Fibroblast of skin of back (primary cell): Measurements from ENCODE around the gene PSMC3.

ENCODE experiments used
- DNase-seq: peaks from one replicate; pipeline ENCODE4 v3.0.0-alpha.2; 2013

Gene PSMC3

DNA sequence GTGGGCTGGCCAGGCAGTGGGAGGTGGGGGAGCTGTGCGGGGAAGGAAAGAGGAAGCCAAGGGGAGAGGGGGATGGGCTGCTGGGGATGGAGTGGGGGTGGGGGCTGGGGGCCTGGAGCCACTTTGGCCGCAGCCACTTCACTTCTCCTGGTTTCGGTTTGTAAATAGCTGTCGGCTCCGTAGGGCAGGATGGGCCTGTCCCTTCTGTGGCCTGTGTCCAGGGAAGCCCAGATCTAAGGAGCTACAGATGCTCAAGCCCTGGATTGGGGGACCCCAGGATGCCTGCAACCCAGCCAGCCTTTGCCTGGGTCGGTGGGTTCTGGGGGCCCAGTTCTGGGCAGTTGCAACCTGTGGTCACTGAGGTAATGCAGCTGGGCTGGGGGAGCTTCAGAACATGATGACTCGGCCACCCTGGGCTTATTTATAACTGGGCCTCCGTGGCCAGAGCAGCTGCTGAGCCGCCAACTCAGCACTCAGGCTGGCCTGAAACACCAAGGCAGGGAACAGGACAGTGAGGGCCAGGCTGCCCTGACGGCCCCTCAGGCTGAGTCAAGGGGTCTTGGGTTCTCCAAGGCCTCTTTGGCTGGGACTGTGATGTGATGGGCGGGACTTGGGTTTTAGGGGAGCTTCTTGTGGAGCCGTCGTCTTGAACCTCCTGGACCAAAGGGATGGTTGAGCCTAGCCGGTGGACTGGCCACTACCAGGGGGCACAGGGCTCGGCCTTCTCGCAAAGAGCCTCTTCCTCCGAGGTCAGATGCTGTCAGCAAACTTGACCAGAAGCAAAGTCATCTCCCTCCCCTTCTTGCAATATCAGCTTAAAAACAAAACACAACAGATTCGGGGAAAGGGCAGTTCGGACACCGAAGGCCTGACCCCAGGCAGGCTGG, 32.8 kb downstream of the PSMC3 start:
- peak; percentile 38 for DNase-seq

DNA sequence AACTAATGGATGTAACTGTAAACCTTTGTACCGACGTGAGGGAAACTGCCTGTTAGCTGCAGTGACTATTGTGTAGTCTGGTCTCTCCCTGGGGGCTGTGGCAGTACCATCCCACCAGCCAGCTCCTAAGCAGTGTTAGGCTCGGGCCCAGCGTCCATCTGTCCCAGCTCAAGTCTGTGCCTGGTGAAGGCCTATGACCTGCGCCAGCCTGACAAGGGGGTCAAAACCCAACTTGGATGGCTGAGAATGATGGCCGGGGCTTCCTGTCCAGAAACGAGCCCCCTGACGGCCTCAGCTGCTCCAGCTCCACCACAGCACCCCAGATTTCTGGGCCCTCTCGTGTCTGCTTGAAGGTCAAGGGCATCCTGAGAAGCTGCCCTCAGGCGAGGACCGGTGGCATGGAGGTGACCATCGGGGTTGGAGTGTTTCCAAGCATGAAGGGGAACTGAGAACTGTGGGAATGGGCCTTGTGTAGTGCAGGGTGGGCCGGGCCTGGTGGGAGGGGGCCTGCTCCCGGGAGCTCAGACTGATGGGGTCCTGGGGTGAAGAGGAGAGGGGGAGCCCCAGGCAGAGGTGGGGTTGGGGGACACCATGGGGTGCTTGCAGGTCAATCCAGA, 33.6 kb downstream of the PSMC3 start:
- no peak for DNase-seq

DNA sequence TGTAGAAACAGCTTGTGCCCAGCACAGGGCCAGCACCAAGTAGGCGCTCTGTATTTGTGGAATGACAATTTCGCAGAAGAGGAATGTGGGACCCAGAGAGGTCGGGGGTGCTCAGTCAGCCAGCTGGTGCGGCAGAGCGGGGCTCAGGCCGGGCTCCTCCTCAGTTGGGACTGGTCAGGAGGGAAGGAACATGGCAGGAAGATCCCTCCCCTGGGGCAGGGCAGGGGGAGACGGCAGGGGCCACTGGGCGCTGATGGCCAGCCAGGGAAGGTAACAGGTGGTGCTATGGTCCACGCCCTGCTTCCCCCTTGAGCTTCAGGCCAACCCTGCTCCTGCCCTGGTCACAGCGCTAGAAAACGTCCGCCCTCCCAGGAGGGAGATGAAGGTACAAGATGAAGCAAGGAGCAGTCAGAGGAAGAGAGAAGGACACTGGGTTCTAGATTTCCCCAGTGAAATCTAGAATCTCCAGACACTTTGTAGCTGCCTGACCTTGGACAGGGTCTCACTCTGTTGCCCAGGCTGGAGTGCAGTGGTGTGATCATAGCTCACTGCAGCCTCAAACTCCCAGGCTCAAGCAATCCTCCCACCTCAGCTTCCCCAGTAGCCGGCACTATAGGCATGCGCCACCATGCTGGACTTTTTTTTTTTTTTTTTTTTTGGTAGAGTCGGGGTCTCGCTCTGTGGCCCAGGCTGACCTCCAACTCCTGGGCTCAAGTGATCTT, 34.4 kb downstream of the PSMC3 start:
- DNase-seq: no peak

DNA sequence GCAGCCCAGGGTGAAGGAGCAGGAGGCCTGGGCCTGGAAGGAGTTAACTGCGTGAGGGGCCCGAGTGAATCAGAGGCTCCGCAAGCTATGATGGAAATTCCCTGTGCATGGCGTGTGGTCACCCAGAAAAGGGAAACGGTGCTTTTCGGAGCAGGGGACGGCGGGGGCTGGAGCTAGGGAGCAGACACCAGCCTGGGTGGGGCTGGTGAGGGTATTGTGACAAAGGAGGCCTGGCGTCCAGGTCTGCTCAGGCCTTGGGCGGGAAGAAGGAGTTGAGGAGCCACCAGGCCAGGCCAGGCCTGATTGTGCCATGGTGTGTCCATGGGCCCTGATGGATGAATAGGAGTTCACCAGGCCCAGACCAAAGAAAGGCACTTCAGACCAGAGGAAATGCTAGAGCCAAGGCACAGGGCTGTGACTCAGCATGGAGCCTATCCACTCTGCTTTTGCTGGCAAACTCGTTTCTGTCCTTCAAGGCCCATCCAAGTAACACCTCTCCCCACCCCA, 35.1 kb downstream of the PSMC3 start:
- DNase-seq: no peak

DNA sequence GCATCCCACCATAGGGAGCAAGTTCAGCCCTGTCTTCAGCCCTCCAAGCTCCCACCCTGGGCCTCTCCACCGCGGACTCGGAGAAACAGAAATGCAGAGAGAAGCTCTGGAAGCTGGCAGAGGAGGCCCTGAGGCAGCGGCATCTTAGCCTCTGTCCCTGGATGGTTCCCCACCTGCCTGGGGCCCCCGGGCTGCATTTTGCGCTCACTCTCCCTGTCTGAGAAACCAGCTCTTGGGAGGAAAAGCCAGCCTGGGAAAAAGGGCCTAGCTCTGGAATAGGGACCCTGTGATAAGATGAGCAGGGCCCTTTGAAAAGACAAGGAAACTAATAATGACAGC, 35.8 kb downstream of the PSMC3 start:
- DNase-seq: no peak

DNA sequence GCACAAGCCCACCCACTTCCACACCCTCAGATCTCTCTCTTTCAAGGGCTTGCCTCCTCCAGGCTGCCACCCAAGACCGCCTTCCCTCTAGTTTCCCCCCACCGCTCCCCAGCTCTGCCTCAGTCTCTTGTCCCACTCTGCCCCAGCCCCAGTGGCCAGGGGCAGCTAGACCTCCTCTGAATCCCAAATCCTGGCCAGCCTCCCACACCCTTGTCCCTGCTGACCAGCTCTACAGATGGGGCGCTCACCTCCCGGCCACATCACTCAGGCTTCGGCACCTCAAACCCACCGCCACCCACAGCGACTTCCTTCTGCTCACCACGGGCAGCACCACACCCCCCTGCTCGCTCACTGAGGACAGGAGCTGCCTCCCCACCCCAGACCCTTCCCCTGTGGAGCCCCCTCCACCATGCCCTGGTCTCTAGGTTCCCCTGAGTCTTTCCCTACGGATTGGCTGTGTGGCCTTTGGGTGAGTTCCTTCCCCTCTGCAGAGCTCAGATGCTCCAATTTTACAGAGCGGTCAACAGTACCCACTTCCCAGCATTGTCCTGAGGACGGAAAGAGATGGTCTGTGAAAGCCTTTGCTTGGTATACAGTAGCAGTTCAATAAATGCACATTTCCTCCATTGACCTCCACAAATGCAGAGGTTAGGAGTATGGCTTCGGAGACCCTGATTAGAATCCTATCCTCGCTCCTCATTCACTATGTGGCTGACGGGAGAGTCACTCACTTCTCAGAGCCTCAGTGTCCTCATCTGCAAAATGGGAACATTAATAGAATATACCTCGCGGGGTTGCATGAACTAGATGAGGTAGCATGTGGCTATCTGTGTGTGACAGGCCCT, 36.4 kb downstream of the PSMC3 start:
- no peak for DNase-seq

DNA sequence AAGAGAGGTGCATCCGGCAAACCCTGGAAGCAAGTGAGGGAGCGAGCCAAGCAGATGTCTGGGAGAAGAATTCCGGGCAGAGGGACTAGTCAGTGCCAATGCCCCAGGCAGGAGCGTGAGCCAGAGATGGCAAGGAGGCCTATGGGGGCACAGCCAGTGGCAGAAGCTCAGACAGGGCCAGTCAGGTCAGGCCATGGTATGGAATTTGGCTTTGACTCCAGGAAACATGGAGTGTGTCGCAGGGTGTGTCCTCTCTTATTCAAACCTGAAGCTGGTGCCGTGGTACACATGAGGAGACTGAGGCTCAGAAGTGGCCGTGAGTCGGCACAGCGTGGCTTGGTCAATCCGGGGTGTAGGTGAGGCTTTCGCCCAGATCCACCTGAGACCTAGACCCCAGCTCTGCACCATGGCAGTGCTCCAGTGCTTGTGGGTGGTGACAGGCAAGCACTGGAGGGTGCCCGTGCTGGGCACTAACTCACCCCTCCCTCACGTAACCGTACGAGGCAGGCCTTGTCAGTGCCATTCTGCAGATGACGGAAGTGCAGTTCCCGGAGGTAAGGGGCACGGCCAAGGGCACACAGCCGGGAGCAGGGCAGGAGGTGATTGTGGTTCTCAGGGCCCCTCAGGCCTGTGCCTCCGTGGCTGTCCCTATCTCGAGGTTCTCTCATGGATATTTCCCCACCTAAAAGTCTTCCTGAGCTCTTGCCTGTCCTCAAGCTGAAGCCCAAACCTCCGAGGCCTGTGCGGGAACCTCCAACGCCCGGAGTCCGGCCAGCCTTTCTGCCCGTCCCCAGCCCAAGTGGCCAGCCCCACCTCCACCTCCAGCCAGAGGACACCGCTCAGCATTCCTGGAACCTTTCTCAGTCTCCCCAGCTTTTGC, 37.3 kb downstream of the PSMC3 start:
- DNase-seq: no peak

DNA sequence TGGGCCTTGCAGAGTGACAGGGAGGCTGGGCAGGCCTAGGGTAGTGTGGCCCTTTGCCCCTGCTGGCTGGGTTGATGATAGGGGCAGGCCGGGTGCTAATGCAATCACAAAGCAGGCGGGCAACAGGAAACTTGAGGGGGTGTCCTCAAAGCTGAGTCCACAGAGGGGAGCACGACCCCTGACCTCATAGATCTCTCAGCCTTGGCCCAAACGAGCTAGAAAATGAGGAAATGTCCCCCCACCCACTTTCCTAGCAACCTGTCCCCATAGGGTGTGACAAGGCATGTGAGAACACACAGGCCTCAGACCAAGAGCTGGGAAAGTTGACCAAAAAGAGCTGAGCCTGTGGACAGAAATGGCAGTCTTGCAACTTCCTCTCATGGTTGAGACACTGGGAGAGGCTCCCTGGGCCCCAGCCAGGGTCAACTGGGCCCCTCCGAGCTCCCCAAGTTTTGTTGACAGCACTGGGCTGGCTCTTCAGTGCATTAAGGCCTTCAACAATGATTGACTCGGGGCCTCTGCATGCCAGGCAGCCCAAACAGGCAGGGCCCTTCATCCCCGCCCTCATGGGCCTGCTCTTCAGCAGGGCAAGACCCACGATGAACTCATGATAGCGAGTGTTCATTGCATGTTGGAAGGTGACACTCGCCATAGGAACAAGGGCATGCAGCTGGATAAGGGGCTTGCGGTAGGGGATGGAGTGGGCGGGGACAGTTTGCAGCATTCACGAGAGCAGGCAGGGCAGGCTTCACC, 38.1 kb downstream of the PSMC3 start:
- no peak for DNase-seq

DNA sequence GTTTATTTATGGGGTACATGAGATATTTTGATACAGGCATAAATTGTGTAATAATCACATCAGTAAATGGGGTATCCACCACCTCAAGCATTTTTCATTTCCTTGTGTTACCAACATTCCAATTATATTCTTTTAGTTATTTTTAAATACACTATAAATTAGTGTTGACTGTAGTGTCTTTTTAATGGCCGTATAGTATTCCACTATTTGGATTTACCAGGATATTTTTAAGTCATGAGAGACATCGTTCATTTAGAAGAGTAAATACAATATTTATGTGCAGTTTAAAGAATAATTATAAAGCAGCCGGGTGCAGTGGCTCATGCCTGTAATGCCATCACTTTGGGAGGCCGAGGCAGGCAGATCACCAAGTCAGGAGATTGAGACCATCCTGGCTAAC, 41.7 kb downstream of the PSMC3 start:
- DNase-seq: no peak

DNA sequence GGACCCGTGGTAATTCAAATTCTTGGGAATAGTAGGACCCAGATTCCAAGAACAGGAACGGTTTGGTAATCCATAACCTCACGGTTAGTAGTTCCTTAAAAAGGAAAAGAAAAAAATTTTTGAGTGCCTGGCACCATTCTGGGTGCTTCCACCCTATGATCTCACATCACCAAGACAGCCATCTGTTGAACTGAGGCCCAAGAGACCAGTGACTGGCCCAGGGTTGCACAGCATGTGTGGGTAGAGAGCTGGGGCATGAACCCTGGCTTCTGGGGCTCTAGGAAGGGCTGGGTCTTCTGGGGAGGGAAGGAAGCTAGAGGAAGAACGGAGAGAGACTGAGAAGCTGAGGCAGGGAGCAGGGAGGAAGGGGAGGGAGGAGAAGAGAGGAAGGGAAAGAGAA, 43.2 kb downstream of the PSMC3 start:
- peak; percentile 20 for DNase-seq

DNA sequence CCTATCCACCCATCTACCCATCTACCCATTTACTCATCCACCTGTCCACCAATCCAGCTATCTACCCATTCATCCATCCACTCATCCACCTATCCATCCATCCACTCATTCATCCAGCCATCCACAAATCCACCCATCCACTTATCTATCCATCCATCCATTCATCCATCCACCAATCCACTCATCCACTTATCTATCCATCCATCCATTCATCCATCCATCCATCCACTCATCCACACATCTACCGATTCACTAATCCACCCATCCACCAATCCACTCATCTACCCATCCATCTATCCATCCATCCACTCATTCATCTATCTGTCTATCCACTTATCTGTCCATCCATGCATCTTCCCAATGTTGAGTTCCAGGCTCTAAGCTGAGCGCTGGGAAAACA, 46.2 kb downstream of the PSMC3 start:
- DNase-seq: no peak

DNA sequence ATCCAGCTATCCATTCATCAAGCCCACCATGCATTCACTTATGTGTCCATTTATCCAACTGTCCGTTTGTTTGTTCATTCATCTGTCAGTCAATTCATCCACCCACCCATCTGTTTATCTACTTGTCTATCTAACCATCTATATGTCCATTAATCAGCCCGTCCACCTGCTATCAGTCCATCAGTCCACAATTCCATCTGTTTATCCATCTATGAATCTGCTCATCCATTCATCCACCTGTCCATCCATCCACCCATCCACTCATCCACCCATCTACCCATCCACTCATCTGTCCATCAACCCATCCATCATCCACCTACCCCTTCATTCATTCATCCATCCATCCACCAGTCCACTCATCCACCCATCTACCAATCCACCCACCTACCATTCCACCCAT, 46.9 kb downstream of the PSMC3 start:
- no peak for DNase-seq

DNA sequence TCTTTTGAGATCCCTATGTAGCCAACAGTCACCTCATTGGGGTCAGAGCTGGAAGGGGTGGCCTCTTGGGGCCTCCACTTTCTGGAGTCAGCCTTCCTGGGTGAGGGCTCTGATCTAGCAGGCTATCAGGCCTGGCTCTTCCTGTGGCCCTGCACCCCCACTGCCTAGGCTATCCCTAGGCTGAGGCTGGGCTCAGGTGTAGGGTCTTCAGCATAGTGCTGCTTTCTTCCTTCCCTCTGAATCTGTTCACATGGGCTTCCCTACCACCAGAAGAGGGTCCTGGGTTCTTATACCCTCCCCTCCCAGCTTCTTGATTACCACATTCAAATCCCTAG, 47.4 kb downstream of the PSMC3 start:
- DNase-seq: no peak

DNA sequence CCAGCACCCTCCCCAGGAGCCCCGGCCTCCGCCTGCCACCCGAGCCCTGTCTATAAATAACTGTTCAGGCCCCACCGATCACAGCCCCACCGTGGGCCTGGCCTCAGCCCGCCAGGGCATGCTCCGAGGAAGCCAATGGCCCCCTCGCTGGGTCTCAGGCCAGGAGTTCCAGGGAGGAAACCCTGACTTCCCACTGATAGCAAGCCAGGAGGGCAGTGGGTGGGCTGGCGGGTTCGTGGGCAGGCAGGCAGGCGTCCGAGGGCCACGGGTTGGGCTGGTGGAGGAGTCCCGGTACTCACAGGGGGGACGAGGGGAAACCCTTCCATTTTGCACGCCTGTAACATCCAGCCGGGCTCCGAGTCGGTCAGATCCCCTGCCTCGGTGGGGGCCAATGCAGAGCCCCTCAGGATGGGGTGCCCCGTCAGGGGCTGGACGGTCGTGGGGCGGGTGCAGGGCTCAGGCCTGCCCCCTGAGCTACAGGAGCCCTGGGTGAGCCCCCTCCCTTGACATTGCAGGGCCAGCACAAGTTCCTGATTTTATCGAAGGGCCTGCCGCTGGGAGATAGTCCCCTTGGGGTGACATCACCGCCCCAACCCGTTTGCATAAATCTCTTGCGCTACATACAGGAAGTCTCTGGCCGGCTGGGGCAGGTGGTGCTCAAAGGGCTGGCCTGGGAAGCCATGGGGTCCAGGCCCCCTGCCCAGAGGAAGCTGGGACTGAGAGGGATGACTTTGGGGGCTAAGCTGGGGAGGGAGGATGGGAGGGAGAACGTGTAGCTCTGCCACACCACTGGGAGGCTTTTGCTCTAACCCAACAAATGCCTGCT, 48.0 kb downstream of the PSMC3 start, which contains the start of gene SPI1:
Gene SPI1, minus strand, starts transcription at position 538 of the 826 bp plus-strand sequence. Its CDS starts 194 bp downstream, at position 344.
- DNase-seq: no peak

DNA sequence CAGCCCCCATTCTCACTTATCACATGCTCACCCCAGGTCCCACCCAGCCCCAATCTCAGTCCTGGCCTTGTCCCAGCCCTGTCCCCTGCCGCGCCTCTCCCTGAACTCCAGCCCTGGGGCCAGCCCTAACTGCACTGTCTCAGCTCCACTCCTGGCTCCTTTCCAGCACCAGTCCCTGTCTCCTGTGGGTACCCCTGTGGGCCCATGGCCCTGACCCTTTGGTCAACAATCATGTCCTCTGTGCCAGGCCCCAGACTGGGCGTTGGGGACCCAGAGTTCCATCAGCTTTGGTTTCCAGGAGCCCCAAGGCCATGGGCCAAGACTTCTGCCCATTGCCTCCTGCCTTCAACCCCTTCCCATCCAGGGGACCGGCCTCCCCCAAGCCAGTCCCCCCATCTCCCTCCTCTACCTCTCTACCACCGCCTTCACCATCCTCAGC, 48.6 kb downstream of the PSMC3 start:
- no peak for DNase-seq

DNA sequence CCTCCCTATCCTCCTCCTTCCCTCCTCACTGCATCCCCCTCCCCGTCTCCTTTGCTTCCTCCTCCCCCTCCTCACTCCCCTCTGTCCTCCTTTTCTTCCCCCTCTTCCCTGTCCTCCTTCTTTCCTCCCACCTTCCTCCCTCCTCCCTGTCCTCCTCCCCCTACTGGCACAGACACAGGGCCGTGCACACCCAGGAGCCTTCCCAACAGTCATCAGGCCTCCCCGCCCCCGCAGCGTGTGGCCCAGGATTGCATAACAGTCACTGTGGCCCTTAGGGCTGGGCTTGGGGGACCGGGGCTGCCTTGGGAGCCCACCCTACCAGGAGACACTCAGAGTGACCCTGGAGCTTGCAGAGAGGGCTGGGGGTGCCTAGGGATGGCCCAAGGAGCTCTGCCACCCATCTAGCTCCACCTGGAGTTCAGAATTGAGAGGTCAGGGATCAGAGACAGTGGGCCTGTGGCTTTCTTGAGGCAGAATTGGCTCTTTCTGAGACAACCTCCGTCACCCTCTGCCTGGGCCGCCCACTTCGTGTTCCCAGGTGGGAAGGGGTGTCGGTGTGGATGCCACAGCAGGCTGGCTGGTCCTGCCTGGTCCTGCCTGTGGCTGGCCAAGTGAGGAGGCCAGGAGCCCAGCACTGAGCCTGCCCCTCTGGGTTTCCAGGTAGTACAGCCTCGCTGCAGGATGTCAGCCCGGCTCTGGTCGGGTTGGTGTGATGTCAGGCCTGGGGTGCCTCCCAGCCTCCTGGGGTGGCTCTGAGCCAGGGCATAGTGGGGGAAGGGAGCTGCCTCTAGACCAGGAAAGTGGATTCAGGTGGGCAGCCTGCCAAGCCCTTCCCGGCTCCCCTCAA, 49.5 kb downstream of the PSMC3 start:
- DNase-seq: no peak

DNA sequence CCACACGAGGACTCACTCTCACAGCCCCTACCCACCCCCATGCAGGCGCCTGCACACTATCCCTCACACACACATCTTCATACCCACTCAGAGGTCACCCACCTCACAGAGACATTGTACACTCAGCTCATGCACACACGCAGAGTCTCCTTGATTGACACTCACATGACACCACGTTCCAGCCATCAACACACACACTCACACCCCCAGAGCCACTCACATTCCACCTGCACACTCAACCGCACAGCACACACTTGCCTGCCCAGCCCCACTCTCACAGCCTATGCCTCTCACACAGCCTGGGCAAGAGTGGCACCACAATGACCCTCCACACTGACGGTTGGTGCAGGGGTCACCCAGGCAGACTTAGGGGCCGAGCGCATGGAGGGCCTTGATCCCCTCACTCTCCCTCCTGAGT, 50.1 kb downstream of the PSMC3 start:
- DNase-seq: no peak

DNA sequence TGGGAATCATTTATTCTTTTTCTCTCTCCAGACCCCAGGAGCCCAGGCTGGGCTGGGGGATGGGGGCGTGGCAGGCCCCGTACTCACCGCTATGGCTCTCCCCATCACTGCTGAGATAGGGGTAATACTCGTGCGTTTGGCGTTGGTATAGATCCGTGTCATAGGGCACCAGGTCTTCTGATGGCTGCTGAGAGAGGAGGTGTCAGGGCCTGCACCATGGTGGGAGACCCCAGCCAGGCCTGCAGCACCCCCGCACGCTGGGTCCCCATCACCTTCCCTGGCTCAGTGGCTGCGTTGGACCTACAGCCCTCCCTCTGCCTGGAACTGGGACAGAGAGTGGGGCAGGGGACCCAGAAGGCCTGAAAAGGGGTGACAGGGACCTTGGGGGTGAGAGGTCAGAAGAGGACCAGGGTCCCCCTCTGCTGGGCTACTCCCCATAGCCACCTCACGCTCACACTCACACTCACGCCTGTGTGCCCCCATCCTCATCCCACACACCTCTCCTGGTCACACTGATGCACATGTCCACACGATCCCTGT, 50.6 kb downstream of the PSMC3 start:
- DNase-seq: no peak
